ENCODE data around the gene NTN3.

DNA sequence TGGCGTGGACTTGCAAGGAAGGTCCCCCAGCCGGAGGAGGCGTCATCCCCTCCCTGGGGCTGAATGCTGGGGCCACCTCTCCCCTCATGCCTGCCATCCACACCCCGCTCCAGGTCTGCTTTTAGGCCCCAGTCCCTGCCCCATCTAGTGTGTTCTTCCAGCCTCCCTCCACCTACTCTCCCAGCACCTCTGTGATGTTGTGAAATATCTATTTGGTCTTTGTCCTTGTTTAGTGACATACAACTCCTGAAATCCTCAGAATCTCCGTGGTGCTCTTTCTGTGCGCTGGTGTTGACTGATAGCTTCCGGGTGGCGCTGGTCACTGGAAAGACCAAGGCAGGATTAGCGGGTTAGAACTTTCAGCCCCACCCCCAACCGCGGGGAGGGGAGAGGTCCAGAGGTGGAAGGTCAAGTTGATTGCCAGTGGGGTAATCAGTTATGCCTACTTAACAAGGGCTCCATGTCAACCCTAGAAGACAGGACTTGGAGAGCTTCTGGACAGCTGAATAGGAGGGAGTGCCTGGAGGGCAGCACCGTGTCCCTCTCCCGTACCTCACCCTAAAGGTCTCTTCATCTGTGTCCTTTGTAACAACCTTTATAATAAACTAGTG is 13.9 kb downstream of the NTN3 start:
- TF ChIP-seq, protein P1, sequence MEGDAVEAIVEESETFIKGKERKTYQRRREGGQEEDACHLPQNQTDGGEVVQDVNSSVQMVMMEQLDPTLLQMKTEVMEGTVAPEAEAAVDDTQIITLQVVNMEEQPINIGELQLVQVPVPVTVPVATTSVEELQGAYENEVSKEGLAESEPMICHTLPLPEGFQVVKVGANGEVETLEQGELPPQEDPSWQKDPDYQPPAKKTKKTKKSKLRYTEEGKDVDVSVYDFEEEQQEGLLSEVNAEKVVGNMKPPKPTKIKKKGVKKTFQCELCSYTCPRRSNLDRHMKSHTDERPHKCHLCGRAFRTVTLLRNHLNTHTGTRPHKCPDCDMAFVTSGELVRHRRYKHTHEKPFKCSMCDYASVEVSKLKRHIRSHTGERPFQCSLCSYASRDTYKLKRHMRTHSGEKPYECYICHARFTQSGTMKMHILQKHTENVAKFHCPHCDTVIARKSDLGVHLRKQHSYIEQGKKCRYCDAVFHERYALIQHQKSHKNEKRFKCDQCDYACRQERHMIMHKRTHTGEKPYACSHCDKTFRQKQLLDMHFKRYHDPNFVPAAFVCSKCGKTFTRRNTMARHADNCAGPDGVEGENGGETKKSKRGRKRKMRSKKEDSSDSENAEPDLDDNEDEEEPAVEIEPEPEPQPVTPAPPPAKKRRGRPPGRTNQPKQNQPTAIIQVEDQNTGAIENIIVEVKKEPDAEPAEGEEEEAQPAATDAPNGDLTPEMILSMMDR (IDR thresholded peaks at IDR 0.05; ENCODE audit: low read depth, low read length, poor library complexity, severe bottlenecking): no peak
- TF ChIP-seq EZH2phosphoT487 (IDR thresholded peaks at IDR 0.05; ENCODE audit: borderline replicate concordance, low read length): no peak
